ENCODE data around the gene CABLES1.

DNA sequence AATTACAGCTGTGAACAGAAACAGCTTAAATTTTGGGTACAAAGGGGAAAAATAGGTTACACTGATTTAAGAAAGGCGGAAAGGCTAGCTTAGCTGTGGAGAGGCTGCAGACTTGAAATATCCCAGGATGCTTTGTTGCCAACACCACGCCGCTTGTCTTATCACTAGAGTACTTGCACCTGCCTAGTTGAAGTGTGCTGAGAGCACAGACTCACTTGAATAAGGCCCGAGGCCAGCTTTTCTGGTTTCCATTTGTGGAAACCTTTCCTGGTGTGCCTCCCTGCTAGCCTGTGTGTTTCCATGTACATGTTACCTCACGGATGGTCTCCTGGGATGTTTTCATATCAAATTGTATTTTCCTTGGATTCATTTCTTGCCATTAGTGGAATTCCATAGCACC is 3.2 kb downstream of the CABLES1 start:
- TF ChIP-seq POLR2A (IDR thresholded peaks at IDR 0.05): no peak
- TF ChIP-seq, protein P1, sequence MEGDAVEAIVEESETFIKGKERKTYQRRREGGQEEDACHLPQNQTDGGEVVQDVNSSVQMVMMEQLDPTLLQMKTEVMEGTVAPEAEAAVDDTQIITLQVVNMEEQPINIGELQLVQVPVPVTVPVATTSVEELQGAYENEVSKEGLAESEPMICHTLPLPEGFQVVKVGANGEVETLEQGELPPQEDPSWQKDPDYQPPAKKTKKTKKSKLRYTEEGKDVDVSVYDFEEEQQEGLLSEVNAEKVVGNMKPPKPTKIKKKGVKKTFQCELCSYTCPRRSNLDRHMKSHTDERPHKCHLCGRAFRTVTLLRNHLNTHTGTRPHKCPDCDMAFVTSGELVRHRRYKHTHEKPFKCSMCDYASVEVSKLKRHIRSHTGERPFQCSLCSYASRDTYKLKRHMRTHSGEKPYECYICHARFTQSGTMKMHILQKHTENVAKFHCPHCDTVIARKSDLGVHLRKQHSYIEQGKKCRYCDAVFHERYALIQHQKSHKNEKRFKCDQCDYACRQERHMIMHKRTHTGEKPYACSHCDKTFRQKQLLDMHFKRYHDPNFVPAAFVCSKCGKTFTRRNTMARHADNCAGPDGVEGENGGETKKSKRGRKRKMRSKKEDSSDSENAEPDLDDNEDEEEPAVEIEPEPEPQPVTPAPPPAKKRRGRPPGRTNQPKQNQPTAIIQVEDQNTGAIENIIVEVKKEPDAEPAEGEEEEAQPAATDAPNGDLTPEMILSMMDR (IDR thresholded peaks at IDR 0.05): no peak

Measured in adrenal gland (tissue), 5 donors.